ENCODE results near the gene MTA1. TPM values are rescaled to one million over a fixed set of nuclear protein-coding genes. Genes with fewer than 3 reads are reported as not detected.

Gene MTA1
- total RNA-seq, 1 donor from 2014 or later, result 192 TPM

DNA sequence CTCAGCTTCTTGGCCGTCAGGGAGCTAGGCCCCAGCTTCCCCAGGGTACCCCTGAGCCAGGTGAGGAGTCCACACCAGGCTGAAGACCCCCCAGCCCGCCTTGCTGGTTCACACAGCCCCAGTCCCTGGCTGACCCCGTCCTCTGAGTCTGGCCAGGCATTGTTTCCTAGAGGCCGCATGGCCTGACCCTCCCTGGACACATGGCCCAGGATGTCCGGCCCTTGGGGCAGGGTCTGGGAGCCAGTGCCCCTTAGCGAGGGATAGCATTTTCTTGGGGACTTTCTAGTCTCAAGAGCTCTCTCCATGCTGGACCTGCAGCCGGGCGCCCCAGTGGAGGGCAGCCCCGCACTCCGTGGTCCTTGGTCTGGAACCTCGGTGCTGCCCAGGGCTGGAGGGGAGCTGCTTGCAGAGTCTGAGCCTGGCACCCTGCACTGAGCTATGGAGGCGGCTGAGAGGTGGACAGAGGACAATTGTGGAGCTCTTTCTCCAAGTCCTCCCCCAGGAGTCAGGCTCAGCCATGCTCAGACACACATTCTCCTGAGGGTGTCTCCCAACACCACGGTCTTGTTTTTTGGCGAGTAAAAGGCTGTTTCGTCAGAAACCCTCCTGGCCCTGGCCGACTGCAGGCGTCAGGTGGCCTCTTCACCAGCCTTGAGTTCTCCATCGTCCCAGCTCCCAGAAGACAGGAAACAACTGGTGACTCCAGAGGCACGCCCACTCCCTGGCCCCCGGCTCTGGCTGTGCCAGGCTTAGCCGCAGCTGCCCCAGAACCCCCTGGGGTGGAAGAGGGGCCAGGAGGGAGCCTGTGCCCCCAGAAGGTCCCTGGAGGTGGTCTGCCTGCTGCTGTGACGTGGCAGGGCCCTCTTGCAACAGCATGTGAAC, 37.4 kb downstream of the MTA1 start:
- peaks cover 8% of the 10 kb centered on the region for H3K4me1 ChIP-seq
- no peaks in the 10 kb centered on the region for H3K9me3 ChIP-seq (replicated peaks)
- H3K27ac ChIP-seq (replicated peaks), result no peak overlapping the region
- no peak for DNase-seq
- intact Hi-C loops (cut with micrococcal nuclease), result no loop called here
- H3K4me3 ChIP-seq, result no peak overlapping the region
- H3K27me3 ChIP-seq (ENCODE audit: low read depth), result no peaks in the 10 kb centered on the region
- TF ChIP-seq, protein P1, sequence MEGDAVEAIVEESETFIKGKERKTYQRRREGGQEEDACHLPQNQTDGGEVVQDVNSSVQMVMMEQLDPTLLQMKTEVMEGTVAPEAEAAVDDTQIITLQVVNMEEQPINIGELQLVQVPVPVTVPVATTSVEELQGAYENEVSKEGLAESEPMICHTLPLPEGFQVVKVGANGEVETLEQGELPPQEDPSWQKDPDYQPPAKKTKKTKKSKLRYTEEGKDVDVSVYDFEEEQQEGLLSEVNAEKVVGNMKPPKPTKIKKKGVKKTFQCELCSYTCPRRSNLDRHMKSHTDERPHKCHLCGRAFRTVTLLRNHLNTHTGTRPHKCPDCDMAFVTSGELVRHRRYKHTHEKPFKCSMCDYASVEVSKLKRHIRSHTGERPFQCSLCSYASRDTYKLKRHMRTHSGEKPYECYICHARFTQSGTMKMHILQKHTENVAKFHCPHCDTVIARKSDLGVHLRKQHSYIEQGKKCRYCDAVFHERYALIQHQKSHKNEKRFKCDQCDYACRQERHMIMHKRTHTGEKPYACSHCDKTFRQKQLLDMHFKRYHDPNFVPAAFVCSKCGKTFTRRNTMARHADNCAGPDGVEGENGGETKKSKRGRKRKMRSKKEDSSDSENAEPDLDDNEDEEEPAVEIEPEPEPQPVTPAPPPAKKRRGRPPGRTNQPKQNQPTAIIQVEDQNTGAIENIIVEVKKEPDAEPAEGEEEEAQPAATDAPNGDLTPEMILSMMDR (IDR thresholded peaks at IDR 0.05; ENCODE audit: borderline replicate concordance), result peak; percentile 20
- H3K36me3 ChIP-seq, result peaks cover 70% of the 10 kb centered on the region

DNA sequence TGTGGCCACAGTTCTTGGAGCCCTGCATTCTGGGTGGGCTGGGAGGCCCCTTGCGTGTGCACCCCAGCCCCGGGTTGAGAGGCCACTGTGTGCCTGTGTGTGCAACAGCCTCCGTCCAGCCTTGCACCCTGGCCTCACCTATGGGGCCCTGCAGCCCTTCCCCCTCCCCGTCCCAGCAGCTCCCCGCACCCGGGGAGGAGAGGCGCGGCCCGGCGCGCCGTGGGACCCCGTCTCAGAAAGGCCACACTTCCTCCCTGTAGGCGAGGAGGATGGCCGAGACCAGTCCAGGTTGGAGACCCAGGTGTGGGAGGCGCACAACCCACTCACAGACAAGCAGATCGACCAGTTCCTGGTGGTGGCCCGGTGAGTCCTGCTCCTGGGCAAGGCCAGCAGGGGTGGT, 38.4 kb downstream of the MTA1 start:
- H3K9me3 ChIP-seq (replicated peaks), result no peaks in the 10 kb centered on the region
- no peak for DNase-seq
- H3K27me3 ChIP-seq (ENCODE audit: low read depth), result no peaks in the 10 kb centered on the region
- no peak overlapping the region for H3K27ac ChIP-seq (replicated peaks)
- H3K4me1 ChIP-seq, result peaks cover 11% of the 10 kb centered on the region
- peaks cover 64% of the 10 kb centered on the region for H3K36me3 ChIP-seq
- TF ChIP-seq, protein P1 (IDR thresholded peaks at IDR 0.05; ENCODE audit: borderline replicate concordance), result no peak
- no peak overlapping the region for H3K4me3 ChIP-seq
- intact Hi-C loops (cut with micrococcal nuclease), result no loop called here

DNA sequence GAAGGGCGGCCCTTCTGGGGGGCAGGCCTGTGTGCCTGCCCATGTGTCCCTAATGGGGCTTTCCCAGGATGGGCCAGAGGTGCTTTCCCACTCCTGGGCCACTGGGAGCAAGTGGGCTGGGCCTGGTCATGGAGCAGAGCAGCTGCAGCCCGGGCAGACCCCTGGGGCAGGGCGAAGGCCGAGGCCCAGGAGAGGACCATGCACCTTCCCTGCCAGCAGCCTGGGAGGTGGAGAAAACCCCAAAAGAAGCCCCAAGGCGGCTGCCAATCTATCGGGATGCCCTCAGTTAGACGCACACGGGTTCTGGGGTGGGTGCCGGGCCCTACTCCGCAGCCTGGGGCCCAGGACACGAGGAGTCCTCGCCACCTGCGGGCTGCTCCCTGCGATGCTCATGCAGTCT, 38.9 kb downstream of the MTA1 start:
- intact Hi-C loops (cut with micrococcal nuclease), result no loop called here
- Histone ChIP-seq H3K4me1 (peaks cover 16% of the 10 kb centered on the region), H3K27ac (replicated peaks) (no peak overlapping the region), H3K36me3 (peaks cover 64% of the 10 kb centered on the region), H3K9me3 (replicated peaks) (no peaks in the 10 kb centered on the region), H3K27me3 (ENCODE audit: low read depth) (no peaks in the 10 kb centered on the region), H3K4me3 (no peak overlapping the region)
- TF ChIP-seq, protein P1 (IDR thresholded peaks at IDR 0.05; ENCODE audit: borderline replicate concordance), result no peak
- no peak for DNase-seq

DNA sequence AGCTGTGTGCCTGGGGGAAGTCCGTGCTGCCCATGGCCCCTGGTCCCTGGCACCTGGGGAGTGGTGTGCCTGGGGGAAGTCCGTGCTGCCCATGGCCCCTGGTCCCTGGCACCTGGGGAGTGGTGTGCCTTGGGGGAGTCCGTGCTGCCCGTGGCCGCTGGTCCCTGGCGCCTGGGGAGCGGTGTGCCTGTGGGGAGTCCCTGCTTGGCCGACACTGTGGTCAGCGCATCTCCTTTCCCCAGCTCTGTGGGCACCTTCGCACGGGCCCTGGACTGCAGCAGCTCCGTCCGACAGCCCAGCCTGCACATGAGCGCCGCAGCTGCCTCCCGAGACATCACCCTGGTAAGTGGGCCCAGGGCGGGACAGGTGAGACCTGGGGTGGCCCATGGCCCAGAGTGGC, 40.5 kb downstream of the MTA1 start:
- peaks cover 64% of the 10 kb centered on the region for H3K36me3 ChIP-seq
- H3K27ac ChIP-seq (replicated peaks), result no peak overlapping the region
- no peaks in the 10 kb centered on the region for H3K27me3 ChIP-seq (ENCODE audit: low read depth)
- H3K4me1 ChIP-seq, result peaks cover 28% of the 10 kb centered on the region
- no peaks in the 10 kb centered on the region for H3K9me3 ChIP-seq (replicated peaks)
- H3K4me3 ChIP-seq, result no peak overlapping the region
- TF ChIP-seq, protein P1 (IDR thresholded peaks at IDR 0.05; ENCODE audit: borderline replicate concordance), result no peak
- intact Hi-C loops (cut with micrococcal nuclease), result no loop called here
- no peak for DNase-seq

DNA sequence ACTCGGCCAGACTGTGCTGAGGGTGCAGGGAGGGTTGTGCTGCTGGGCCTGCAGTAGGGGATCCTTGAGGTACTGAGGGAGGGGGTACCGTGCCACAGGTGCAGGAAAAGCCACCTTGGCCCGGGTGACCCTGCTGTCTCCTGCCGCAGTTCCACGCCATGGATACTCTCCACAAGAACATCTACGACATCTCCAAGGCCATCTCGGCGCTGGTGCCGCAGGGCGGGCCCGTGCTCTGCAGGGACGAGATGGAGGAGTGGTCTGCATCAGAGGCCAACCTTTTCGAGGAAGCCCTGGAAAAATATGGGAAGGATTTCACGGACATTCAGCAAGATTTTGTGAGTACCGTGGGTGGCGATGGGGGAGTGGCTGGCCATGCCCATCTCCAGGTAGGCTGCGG, 41.0 kb downstream of the MTA1 start:
- no peak for DNase-seq

More for the DNA sequence above, 41.0 kb downstream of the MTA1 start:
- H3K4me3 ChIP-seq, result no peak overlapping the region
- H3K36me3 ChIP-seq, result peaks cover 62% of the 10 kb centered on the region
- H3K4me1 ChIP-seq, result peaks cover 33% of the 10 kb centered on the region
- intact Hi-C loops (cut with micrococcal nuclease), result no loop called here
- H3K27ac ChIP-seq (replicated peaks), result no peak overlapping the region
- TF ChIP-seq, protein P1 (IDR thresholded peaks at IDR 0.05; ENCODE audit: borderline replicate concordance), result no peak
- H3K27me3 ChIP-seq (ENCODE audit: low read depth), result no peaks in the 10 kb centered on the region
- no peaks in the 10 kb centered on the region for H3K9me3 ChIP-seq (replicated peaks)

All from left ventricle myocardium inferior (tissue), 1 donor.